GM19240 (cell line): ENCODE results near the gene CAMK1D.
"Not testable (repeated sequence)": the region's sequence is repeated elsewhere in the genome, so short reads cannot be mapped to it uniquely, and the experiment has no call there.

Experiments used
- DNase-seq: peaks from one replicate; pipeline ENCODE4 v3.0.0; 2011; ENCODE audit warnings: low spot score; ENCODE audit not compliant: insufficient read length

CAMK1D gene

DNA sequence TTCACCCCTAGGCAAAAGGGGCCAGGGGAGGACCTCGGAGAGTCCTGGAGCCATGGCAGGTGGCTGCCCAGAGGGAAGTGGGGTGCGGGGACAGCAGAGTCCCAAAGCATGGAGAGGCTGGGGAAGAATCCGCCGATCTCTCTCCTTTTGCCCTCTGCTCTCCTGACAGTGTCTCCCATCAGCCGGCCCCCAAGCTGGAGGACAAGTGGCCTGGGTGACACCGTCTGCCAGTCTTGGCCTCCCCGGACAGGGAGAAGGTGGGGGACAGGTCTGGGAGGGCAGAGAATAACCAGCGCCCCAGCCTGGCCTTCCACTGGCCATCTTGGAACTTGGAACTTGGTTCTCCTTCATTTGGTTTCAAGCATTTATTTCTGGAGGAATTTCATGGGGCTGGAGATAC is 77.9 kb downstream of the CAMK1D start:
- DNase-seq, result no peak

GRCh38 chr10:12428447-12429135 is 79.2 kb downstream of the CAMK1D start:
- DNase-seq, result no peak

DNA sequence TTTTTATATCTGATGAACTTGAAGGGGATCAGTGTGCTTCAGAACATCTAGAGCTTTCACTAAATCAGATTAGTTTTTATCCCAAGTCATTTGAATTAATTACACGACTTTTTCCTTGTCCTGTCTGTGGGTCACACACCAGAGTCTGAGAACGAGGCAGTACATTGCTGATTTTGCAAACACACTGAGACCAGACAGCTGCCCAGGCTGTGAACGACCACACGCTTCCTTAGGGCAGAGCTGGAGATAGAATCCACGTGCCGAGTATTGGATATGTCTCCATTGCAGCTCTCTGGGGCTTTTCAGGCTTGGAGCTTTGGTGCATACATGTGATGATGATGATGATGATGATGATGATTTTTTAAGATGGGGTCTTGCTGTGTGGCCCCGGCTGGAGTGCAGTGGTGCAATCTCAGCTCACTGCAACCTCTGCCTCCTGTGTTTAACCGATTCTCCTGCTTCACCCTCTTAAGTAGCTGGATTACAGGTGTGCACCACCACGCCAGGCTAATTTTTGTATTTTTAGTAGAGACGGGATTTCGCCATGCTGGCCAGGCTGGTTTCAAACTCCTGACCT is 81.1 kb downstream of the CAMK1D start:
- no peak for DNase-seq

GRCh38 chr10:12431151-12432101 is 82.1 kb downstream of the CAMK1D start:
- DNase-seq, result no peak

- no peak for DNase-seq
Measured at GRCh38 chr10:12432402-12433189, 83.2 kb downstream of the CAMK1D start.

- DNase-seq, result no peak
Measured at GRCh38 chr10:12434277-12434676, 84.9 kb downstream of the CAMK1D start.

DNA sequence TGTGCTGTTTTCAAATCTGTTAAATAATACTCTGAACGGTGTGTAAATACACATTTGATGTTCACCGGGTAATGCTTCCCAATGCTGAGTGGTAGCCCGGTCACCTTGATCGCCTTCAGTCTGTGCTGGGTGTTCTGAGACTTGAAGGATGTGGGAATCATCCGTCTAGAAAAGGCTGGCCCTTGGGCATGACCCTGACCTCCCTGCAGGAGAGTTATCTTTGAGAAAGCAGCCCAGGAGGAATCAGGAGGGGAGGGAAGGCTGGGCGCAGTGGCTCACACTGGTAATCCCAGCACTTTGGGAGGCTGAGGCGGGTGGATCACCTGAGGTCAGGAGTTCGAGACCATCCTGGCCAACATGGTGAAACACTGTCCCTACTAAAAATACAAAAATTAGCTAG is 85.3 kb downstream of the CAMK1D start:
- DNase-seq, result not testable (repeated sequence)

DNA sequence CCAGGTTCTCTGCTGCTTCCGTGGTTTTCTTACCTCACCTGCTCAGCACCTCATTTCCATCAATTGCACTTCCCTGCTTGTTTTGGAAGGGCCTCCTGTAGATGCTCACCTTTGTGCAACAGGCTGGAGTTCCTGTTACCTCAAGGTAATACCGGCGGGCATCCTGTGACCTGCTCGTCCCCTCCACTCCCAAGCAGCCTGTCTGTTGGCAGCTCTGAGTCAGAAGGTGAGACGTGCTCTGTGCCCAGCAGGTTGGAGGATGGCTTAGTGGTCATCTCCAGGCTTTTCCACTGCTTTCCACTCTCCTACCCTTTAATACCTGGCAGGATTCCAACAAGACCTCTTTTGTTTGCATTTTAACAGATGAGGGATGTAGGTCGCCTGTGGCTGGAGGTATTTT is 86.0 kb downstream of the CAMK1D start:
- no peak for DNase-seq

GRCh38 chr10:12438919-12439692 is 89.8 kb downstream of the CAMK1D start:
- no peak for DNase-seq

GRCh38 chr10:12439767-12440166 is 90.4 kb downstream of the CAMK1D start:
- not testable (repeated sequence) for DNase-seq

DNA sequence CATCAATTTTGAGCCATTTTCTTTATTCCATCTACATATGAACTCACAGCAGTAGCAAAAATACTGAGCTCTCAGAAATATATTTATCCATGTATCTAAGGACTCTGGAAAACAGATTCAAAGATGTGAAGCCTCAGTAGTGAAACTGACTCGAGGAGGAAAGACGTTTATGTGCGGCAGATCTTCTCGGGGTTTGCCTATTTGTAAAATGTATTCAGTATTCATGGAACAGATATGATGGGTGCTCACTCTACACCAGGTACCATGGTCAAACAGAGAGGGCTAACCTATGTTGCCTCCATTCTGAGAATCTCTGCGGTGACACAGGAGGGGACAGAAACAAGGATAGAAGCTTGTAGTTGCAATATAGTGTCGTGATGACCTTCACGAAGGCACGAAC is 93.7 kb downstream of the CAMK1D start:
- DNase-seq, result no peak

DNA sequence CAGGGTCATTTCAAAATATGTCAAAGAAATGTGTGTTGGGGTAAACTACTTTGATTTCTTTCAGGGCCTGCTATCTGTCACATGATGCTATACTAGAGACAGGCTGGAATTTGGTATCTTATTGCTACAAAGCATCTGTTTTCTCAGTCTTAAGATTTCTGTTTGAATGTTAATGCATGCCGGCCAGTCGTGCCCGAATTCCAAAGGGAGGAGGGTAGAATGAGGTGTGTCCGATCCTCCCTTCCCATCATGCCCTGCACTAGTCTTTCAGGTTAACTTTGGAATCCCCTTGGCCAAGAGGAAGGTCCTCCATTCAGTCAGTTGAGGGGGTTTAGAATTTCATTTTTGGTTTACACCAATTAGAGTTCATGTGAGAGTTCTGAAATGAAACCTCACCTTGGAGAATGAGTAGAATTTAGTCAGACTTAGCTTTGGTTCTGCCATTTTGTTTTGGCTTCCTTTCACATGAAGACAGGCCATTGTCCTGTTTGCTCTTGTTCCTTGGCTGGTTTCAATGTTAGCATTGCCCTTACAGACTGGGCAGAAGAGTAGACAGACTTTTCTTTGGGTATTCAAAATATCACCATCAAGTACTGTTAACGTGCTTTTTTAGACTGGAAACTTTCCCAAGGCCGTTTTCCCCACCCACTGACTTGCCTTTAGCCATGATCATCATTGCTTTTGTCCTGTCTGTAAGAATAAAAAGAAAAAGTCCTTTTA is 95.8 kb downstream of the CAMK1D start:
- no peak for DNase-seq

- DNase-seq, result no peak
Measured at GRCh38 chr10:12445701-12446334, 96.5 kb downstream of the CAMK1D start.

- DNase-seq, result no peak
Measured at GRCh38 chr10:12448340-12448728, 99.0 kb downstream of the CAMK1D start.

DNA sequence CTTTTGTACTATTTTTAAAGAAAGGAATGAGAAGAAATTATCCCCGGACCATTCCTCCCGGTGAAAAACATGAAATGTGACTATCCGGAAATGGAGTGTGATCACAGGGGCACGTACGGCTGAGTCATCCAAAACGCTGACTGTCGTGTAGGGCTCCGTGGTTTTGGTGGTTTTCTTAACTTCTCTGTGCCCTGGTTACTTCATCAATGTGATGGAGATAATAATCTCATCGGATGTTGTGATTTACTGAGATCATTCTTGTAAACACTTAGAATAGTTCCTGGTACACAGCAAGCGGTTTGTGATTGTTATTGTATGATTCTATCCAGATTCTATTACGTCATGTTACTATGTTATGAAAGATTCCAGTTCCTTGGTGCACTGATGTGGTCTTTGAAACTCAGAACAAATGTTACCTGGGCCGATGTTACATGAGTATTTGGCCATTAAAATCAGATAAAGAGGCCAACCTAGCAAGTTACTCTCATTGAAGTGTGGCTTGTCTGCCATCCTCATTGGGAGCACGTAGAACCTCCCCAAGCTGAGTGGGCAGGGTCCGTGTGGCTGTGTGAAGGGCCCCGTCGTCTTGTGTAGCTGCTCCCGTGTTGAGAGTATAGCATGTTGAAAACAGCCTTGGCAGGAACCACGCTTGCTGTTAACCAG is 99.5 kb downstream of the CAMK1D start:
- DNase-seq, result peak; percentile 51

- DNase-seq, result no peak
Measured at GRCh38 chr10:12455318-12455717, 106.0 kb downstream of the CAMK1D start.

DNA sequence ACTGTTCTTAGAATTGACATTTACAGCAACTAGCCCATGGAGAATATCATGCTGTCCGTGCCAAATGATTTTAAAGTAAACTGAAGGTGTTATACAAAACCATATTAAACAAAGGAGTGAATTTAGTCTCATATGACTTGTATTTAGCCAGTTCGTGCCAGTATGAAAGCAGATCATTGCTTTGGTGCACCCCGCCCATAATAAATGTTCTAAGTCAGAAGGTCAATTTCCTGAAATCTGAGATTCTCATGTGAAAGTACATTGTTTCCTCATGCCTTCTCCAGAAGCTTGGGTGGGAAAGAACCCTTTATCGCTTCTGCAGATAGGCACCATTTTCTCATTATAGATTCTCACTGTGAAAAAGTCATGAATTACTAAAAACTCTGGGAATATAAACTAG is 106.4 kb downstream of the CAMK1D start:
- DNase-seq, result no peak

GRCh38 chr10:12459340-12459739 is 110.0 kb downstream of the CAMK1D start:
- no peak for DNase-seq

- DNase-seq, result no peak
Measured at GRCh38 chr10:12459762-12460161, 110.4 kb downstream of the CAMK1D start.
